NCI-H146 treated with DMSO at 0.1 percent for 48 hours (cell line): ENCODE data around the gene CMTM1.

Experiments
- DNase-seq: peaks from one replicate; lab custom pipeline; 2025; ENCODE audit not compliant: unreplicated experiment; lab: John Stamatoyannopoulos, UW

The CMTM1 gene, protein sequence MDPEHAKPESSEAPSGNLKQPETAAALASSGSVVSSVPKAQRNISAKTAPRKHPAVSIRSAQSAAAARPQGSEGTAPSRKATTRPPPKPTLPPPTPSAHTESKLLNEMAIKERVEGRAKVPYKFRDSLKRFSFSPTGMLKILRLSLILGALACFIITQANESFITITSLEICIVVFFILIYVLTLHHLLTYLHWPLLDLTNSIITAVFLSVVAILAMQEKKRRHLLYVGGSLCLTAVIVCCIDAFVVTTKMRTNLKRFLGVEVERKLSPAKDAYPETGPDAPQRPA

DNA sequence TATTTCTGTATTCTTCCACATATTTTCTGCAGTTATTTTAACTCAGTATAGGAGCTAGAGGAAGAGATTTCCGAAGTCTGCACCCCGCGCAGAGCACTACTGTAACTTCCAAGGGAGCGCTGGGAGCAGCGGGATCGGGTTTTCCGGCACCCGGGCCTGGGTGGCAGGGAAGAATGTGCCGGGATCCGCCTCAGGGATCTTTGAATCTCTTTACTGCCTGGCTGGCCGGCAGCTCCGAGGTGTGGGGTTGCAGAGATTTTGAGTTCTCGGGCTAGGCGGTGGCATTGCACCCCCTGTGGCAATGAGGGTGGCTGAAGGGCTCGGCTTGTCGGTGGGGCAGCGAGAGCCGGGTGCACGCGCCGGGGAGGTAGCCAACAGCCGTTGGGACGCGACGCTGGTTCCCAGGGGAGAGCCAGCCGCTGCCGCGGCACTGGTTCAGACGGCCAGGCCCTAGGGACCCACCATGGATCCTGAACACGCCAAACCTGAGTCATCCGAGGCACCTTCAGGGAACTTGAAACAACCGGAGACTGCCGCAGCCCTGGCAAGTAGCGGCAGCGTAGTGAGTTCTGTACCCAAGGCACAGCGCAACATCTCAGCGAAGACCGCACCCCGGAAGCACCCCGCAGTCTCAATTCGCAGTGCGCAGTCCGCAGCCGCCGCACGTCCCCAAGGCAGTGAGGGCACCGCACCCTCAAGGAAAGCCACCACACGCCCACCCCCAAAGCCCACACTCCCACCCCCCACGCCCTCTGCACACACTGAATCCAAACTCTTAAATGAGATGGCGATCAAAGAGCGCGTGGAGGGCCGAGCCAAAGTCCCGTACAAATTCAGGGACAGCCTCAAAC, at the start of gene CMTM1:
CMTM1 (plus strand) TSS at position 389 of the 851 bp plus-strand sequence; CDS start at position 464, 75 bp downstream.
- DNase-seq: no peak

DNA sequence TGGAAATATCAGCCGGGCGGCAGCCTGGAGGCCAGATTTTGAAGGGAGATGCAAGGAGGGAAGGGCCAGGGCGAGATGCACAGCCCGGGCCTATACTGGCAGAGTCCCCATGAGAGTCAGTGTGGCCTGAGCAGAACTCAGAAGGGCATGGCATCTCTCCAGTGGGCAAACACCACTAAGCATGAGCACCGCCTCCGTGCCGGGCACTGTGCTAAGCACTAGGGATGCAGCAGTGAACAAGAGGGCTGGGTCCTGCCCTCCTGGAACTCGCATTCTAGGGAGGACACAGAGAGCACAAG, 49.8 kb upstream of the CMTM1 start:
- no peak for DNase-seq

DNA sequence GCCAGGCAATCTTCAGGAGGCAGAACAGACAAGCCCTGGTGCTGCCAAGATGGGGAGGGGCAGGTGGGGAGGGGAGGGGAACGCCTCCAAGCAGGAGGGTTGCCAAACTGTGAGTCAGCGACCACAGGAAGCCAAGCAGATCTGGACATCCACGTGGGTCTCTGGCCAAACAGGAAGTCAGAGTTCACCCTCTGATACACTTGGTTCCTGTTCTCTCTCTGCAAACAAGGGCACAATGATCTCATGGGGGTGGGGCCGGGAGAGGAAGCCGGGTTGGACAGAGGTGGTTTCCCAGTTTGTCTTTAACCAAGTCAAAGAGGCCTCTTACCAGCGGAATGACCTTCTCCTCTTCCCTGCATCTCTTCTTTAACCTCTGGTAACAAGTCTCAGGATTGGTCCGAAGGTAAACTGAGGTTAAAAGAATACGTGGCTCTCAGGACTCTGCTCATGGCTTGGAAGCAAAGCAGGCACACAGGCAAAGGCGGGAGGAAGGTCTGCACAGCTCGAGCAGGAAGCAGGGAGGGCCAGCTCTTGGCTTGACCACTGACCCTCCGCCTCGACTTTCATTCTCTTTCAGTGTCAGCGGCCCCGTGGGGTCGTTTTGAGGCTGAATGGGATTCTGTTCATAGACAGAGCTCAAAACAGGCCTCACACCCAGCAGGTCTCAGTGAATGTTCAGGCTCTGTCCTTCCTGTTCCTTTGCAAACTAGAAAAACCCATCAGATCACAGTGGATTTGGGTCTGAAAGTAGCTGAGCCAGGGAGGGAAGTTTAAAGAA, 49.2 kb upstream of the CMTM1 start:
- DNase-seq: peak; percentile 6

DNA sequence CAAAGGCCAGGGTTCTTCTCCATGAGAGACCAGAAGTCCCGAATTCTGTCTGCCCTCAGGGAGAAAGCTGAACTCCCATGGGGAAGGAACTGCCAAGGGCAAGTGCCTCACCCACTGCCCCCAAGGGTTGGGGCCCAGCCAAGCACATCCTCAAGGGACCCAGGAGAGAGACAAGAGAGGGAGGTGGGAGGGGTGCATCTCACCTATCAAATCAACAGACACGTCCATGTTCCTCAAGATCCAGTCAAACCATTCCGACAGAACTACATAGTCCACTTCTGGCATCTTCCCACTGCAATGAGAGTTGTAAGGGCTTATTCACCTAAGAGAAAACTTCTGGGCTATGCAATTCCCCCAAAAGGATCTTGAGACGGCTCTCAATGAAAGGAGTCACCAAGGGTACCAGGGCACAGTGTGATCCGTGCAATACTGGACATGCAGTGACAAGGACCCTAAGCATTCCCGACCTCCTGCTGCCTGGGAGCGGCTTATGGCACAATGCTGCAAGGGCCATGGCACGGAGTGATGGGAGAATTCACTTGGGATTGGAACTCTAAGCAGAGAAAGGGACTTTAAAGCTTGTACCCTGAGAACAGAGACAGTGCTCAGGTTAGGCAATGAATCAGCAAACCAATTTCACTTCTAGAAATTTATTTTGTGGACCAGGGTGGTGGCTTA, 48.5 kb upstream of the CMTM1 start:
- DNase-seq: no peak

DNA sequence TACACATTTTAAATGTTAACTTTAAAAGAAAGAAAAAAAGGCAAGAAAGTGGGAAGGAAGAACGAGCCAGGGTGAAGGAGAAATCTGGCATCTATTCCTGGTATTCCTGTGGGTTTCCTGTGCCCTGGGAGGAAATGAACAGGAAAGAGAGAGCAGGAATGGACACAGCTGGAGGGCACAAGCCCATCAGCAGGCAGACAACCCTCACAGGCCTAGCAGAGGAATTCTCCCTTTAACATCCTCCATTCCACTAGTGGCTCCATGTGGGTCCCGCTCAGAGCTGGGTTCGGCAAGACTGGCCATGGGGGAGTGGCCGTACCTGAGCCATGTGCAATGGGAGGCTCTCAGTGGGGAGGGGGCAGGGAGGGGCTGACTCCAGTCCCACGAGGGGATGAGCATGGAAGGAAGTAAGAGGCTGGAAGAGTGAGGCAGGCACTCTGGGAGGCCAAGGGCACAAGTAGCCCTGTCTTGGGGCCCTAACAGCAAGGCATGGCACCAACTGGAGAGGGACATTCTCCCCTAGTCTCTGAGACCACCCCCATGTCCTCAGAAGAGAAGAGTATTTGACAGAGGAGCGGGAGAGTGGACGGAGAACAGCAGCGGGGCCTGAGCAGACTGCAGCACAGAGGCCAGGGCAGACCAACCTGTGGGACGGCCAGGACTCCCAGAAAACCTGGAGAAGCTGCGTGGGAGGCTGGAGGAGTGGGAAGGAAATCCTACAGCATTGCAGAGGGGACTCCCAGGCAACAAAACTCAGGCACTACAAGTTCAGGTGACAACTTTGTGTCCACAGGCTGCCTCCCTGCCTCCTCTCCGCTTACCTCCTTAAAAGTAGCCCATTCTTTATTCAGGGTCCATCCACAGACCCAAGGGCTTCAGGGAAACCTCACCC, 46.5 kb upstream of the CMTM1 start:
- DNase-seq: no peak

DNA sequence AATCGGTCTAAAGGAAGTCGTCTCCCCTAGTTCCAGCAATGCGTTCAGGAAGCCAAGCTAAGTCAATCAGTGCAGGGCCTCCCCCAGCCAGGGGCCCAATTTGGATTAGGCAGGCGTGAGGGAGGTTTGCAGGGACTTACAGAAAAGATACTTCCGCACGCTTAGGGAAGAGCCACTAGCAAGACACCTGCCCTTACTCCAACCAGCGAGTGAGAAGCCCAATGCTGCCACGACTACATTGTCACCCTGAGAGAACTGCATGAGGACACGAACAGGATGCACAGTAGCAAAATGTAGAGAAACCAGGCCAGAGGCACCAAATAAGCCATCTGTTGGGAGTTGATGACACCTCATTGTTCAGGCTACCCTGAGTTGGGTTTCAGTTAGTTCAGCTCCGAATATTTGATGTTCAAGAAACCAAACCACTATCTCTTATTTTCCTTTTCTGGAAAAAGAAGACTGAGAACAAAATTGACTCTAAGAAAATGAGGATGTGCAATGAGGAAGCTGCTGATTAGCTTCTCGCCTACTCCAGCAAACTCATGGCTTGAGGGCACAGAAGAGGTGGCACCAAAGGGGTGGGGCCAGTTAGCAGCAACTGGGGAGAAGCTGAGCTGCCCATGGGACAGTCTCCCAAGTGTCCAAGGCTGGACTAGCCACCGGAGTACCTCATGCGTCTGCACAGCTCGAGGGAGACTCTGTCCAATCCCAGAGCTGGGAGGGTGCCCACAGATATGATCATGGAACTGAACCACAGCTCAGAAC, 45.7 kb upstream of the CMTM1 start:
- no peak for DNase-seq

DNA sequence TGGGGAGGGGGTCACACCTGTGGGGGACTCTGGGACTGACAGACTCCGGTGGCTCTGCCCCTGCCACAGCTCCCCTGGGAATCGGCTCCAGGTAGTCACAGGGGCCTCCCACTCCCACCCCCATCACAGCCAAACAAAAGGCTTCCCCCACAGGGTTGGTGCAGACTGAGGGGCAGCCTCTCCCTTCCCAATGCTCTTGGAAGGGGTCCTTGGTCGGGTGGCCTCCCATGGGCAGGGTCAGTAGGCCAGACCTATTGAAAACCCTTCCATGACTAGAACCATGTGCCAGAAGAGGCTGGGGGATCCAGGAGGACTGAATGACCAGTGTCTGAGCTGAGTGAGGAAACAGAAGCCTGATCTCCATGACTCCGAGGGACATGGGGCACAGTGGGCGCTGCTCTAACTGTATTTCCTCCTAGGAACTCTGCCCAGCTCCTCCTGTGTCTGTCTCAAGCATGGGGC, 45.0 kb upstream of the CMTM1 start:
- DNase-seq: no peak

DNA sequence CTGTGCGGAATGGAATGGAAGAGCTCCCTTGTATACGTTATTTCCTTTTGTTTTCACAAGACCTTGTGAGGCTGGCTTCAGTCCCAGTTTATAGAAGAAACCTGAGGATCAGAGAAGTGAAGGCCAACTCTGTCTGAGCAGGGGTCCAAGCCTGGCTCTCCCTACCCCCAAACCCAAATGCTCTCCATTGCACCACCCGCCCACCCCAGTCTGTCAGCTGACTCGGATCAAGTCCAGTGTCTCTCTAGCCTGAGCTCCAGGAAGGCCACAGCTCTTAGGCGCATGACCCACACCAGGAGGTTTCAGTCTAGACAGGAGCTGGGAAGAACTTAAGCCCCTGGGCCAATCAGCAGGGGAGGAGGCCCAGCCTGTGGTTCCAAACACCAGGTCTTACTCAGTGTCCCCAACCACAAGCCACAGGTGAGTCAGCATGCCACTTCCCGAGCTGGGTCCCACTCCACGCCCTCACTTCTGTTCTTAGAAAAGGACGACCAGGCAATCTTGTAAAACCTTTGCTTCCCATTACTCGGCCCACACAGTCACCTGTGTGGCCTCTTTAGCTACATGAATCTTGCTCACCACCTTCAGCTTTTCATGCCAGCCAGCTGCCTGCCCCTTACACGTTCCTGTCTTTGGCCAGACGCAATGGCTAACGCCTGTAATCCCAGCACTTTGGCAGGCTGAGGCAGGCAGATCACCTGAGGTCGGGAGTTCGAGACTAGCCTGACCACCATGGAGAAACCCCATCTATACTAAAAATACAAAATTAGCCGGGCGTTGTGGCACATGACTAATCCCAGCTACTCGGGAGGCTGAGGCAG, 44.1 kb upstream of the CMTM1 start:
- no peak for DNase-seq

DNA sequence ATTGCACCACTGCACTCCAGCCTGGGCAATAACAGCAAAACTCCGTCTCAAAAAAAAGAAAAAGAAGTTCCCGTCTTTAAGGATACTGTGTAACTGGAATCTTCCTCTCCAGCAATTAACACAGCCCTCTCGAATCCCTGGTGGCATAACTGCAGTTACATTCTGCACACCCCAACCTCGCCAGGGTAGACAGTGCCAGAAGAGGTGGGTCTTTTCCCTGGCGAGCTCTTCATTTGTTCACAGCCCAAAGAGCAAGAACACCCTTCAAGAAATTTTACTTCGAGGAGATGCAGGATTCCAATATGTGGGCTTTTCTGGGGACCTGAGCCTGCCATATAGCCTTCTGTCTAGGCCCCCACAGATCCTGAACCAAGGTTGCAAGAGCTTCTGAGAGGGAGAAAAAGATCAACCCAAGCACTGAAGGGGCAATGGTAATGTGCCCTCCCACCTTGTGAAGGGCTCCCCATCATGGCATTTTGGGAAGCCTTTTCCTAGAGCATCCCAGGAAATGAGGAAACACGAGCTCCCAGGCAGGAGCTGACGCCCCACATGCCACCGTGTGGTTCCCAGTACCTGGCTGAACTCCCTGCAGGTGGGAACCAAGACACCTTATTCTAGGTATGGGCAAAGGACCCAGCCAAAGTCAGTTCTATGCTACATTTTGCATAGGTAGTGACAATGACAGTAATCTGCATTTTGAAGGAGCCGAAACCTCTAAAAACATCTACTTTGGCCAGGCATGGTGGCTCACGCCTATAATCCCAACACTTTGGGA, 43.2 kb upstream of the CMTM1 start:
- no peak for DNase-seq

DNA sequence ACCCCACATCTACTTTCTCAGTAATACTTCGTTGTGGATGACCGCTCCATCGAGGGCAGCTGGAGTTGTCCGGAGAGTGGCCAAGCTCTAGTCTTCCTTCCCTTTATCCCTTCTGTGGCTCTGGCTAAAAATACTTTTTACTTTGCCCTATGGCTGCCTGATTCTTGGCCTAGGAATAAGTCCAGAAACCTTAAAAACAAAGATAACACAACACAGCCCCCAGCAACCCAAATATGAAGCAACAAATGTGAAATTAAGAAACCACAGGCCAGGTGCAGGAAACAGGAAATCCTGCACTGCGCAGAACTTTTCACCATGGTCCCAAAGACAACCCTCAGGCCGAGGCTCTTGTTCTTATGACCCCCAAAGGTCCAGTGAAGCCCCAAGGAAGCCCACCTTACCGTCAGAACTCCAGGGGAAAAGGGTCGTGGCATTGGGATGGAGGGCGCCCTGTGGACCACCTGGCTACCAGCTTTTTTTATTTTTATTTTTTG, 42.3 kb upstream of the CMTM1 start:
- DNase-seq: no peak

DNA sequence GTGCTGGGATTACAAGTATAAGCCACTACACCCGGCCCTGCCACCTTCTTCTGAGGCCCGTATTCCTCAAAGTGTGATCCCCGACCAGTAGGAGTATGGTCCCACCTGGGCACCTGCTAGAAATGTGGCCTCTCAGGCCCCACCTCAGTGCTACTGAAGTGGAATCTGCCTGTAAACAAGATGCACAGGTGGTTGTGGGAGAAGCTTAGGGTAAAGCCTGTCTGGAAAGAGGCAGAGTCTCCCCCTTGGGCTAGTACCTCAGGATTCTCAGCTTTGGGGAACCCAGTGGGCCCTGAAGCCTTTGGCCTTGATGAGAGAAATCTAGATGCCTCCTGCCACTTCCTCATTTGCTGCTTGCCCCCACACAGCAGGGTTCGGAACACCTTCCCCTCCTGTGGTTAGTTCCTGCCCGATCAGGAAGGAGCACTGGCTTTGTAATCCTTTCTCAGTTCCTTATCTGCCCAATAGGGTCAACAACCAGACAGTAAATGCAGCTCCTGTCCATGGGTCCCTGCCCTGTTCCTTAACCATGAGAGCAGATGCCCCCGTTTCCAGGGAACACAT, 41.6 kb upstream of the CMTM1 start:
- no peak for DNase-seq

DNA sequence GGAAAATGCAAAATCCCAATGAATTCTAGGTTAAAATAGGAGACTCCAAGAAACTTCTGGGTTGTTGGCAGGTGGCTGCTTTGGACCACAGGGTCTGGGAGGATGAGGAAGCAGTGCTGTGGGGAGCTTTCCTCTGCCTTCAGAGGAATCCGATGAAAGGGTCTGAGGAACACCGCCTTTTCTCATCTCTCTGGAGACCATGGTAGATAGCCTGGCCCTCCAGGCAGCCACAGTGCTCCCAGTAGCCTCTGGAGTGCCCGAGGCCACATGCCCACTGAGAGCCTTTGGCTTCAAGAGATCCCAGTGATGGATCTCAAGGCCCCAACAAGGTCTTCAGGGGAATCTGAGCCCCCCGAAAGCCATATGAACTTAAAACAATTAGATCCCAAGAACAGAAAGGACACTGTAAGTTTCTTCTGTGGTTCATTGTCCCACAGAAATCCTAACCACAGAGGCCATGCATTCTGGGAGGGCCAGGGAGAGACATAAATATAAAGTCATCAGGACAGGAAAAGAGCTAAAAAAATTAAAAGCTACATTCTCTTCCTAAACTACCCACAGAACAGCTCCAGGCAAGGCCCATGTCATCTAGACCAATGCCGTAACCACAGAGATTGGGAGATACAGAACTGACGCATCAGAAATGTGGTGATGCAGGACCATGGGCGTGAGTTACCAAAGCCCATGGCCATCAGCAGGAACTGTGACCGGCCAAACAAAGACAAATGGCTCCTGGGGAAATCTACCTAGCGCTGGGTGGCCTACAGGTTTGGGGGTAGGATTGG, 40.7 kb upstream of the CMTM1 start:
- DNase-seq: no peak

DNA sequence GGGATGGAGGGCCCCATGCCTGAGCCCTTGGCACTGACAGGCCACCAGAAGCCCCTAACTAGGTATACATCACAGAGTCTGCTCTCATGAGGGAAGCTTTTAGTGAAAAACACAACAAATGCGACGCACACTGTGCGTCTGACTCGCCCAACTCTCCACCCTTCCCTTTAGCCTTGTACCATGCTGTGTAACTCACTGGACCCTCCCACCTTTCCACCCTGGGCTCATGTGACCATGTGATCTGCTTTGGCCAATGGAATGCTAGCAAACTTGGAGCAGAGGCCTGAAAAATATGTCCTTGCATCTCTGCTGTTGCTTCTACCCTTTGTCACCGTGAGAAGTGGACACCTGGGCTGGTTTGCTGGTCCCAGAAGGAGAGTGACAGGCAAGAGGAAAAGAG, 37.9 kb upstream of the CMTM1 start:
- no peak for DNase-seq

DNA sequence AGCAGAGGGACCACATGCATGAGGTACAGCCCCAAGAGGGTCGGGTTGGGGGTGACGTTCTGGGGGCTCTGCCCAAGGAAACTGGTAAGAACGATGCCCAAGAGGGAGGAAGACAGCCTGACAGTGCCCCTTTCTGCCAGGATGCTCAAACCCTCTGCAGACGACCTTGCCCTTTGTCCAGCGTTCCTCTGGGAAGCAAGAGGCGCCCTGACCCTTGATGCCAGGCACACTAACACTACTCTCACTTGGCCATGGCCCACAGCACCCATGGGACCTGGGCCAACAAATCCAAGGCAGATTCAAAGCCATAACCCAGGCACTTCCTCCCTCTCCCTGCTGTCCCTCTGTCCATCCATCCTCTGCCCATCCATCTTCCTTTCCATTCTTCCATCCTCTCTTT, 36.8 kb upstream of the CMTM1 start:
- no peak for DNase-seq

DNA sequence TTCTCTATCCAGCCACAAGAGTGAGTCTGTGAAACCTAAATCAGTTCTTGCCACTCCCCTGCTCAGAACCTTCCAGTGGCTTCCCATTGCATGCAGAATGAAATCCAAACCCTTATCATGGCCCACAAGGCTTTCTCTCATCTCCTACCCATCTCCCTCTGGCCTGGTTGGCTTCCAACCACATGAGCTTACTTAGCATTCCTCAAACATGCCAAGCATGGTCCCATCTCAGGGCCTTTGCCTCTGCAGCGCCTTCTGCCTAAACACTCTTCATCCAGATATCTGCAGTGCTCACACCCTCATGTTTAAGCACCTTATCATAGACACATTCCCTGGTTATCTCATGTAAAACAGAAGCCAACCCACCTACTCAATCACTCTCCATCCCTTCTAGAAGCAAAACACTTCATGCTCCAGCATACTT, 31.9 kb upstream of the CMTM1 start:
- no peak for DNase-seq

DNA sequence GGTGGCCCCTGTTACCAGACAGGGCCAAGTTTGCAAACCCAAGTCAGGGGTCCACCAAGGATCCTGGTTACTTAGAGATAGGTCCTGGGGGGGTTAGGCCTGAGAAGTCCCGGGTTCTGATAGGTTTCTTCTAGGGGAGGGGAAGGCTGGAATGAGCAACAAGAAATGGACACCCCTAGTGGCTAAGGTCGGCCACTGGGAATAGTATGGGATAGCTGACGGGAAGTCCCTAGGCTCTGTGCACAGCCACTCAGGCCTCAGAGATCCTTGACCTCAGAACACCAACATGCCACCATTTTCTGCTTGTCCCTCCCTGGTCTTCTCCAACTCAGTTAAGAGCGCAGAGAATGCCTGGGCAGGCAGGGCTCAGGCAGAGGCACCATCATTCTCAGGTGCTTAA, 29.7 kb upstream of the CMTM1 start:
- no peak for DNase-seq

DNA sequence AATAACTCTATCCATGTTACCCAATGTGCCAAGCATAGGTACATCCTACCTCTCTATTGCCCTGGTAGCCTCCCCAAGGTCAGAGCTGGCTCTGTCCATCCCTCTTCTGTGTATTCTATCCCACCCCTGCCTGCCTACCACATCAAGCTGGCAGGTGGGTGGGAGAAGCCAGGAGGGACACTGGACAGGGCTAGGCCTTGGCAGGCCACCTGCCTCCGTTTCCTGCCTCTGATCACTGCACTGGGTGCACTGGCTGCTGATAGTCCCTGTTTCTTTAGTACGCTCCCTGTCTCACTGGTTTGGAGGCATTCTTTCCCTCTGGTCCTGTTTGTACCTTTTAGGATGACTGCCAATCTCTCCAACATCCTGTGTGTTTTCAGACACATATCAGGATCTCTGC, 29.0 kb upstream of the CMTM1 start:
- DNase-seq: no peak
